Measurements from ENCODE around the gene NOL8.

NOL8 gene

DNA sequence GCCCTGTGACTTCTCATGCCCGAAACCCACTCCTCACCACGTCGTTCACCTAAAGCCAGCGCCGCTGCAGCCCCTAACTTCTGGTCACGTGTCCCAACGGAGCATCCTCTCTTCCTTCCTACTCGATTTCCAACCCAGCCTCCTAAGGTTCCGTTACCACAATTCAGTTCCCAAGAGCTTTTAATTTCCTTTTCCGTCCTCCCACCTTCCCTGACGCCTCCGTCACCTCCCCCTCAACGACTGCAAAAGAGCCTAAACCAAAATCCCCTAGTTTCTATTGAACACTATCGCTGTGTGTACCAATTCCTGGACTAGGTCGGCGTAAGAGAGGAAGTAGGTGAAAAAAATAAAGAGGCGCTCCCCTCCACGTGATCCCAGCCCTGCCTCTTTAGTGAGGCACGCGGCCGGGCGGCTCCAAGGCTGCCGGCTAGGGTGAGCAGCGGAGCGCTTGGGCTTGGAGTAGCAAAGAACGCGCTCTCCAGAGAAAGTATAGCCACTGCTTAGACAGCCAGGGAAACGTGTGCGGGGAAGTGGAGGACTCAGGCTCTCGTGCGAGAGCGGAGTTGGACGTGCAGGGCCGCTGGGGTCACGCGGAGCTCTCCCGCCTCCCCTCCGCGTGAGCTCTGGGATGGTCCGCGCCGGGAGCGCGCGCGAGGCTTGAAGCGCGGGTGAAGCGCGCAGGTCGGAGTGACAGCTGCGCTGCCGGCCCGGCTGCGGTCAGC is at the start of gene NOL8, which contains the start of gene CENPP:
Gene NOL8 (minus strand): TSS at position 82 of the 722 bp plus-strand sequence. CDS start 1,189 bp downstream, outside the sequence.
Gene CENPP (plus strand): TSS at position 685 of the 722 bp plus-strand sequence.
- peak; percentile 82 for DNase-seq (ENCODE audit: low spot score)

DNA sequence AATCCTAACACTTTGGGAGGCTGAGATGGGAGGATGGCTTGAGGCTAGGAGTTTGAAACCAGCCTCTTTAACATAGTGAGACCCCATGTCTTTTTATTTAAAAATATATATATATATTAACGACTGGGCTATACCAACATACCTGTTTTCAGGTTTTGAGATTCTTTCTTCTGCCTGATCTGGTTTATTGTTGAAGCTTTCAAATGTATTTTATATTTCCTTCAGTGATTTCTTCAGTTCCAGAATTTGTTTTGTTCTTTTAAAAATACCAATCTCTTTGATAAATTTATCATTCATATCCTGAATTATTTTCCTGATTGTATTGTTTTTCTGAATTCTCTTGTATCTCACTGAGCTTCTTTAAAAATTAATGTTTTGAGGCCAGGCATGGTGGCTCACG is 48.0 kb upstream of the NOL8 start:
- no peak for DNase-seq (ENCODE audit: low spot score)

DNA sequence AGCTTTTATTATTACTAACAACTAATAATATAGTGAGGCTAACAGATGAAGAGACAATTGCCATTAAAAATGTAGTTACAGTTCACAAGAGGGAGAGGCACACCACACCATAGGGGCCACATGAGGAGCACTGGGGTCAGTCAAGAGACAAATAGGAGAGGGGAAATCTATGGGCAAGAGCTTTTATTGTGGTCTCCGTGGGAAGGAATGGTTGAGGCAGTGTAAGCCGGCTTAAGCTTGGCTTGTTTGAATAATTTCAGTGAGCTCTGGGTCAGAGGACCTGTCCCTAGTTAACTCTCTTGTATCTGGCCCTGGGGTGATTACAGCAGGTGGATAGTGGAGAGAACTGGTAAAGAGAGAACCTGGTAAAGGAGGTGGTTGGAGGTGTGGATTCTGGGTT is 43.9 kb upstream of the NOL8 start:
- no peak for DNase-seq (ENCODE audit: low spot score)

DNA sequence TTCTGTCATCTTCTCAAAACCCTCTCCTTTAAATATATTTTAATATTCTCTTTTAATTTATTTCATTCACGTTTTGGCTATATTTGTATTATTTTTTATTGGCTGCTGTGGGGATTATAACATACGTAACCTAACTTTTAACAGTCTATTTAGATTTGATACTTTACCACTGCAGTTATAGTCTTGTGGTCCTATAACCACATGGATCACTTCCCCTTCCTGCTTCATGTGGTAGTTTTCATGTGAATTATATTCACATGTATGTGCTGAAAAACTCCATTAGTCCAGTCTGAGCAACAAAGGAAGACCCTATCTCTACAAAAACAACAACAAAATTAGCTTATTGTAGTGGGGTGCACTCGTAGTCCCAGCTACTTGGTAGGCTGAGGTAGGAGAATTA is 34.9 kb upstream of the NOL8 start:
- no peak for DNase-seq (ENCODE audit: low spot score)

DNA sequence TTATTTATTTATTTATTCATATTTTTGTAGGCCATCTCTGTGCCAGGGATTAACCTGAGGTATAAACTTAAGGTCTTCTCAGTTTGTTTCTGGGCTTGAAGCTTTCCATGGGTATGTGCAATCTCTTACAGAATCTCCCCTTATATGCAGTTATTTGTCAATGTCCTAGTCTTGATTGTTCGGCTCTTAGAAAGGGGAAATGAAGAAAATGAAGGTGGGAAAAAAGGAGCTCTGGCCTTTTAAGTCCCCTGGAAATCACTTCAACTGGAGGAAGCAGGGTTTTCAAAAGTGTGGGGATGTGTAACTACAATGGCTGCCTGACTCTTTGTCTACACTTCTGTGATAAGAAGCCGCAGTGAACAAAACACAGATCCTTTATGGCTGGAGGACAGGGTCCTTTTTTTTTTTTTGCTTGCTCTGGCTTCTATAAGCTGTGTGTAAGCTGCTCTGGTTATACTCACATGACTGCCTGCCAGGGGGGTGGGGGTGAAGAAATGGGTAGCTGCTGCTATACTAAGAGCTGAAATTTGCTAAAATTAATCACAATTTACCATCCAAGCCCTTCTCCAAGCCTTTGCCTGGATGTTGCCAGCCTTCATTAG is 34.3 kb upstream of the NOL8 start:
- DNase-seq (ENCODE audit: low spot score), result no peak

GRCh38 chr9:92353051-92353450 is 27.9 kb upstream of the NOL8 start:
- DNase-seq (ENCODE audit: low spot score), result no peak

DNA sequence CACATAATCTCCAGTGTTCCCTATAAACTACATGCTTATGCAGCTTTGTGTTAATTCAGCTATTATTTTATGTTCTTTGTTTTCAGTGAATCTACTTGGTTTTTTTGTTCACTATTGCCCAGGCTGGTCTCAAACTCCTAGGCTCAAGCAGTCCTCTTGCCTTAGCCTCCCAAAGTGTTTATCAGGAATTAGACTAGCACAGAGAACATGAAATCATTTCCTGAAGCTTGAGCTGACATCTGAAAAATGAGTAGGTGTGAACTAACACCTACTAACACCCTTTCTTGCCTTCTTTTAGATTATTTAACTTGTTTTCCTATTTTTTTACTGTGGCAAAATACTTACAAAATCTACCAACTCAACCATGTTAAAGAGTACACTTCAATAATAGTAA is 25.6 kb upstream of the NOL8 start:
- no peak for DNase-seq (ENCODE audit: low spot score)

- no peak for DNase-seq (ENCODE audit: low spot score)
These were observed 24.9 kb upstream of the NOL8 start for GRCh38 chr9:92349771-92350739.

DNA sequence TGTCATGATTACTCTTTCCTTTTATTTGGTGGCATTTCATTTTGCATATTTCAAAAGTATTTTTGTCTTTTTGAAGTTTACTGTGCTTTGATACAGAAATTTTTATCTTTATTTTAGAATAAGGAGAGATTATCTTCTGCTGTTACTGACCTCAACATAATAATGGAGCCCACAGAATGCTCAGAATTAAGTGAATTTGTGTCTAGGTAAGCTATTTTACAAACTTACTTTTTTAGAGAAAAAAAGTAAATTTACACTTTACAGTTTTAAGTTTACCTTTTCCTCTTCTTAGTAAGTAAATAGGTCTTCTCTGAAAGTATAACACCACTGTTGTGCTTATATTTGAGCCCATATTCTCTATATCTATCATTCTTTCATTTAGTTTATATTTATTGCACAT is 20.4 kb upstream of the NOL8 start:
- no peak for DNase-seq (ENCODE audit: low spot score)

DNA sequence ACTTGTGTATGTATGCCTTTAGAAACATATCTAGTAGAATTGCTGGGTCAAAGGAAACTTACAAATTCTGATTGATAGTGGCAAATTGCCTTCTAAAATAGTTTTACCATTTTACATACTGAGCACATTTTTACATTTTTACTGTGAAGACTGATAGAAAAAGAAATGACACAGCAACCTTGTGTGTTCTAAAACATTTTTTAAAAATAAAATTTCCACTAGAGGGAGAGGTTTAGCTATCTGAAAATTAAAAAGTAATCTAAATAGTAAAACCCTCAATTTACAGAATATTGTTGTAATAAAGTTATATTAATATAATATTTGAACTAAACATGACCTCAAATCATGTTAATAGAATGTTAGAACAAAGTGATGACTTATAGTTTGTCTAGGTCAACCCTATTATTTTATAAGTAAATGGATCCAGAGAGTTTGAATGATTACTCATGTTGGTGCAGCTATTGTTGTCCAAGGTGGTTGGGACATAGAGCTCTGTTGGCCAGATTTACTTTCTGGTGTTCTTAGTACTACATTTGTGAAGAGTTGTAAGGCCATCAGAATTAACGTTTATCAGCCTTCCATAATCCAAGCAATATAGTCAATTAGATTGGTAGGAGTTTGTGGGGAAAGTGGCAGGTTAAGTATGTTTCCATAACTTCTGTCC is 17.8 kb upstream of the NOL8 start:
- DNase-seq (ENCODE audit: low spot score), result no peak

- DNase-seq (ENCODE audit: low spot score), result no peak
These were observed 16.4 kb upstream of the NOL8 start for GRCh38 chr9:92341578-92341977.

- DNase-seq (ENCODE audit: low spot score), result no peak
These were observed 8.1 kb upstream of the NOL8 start for GRCh38 chr9:92333282-92333634.

- no peak for DNase-seq (ENCODE audit: low spot score)
These were observed 7.6 kb upstream of the NOL8 start for GRCh38 chr9:92332577-92333281.

DNA sequence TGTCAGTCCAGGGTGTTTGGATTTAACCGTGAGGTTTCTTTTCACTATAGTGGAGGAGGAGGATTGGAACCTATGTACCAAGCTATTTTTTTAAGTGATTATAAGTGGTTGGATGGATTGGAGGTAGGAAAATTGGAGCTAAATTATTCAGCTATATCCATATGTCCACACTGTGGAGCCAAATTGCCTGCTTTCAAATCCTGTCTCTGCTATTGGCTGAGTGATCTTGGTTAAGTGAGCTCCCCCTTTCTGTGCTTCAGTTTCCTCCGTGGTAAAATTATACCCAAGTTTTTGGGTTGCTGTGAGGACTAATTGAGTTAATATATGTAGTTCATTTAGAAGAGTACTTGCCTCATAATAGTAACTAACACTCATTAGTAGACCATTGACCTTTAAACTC is 3.1 kb upstream of the NOL8 start:
- no peak for DNase-seq (ENCODE audit: low spot score)

DNA sequence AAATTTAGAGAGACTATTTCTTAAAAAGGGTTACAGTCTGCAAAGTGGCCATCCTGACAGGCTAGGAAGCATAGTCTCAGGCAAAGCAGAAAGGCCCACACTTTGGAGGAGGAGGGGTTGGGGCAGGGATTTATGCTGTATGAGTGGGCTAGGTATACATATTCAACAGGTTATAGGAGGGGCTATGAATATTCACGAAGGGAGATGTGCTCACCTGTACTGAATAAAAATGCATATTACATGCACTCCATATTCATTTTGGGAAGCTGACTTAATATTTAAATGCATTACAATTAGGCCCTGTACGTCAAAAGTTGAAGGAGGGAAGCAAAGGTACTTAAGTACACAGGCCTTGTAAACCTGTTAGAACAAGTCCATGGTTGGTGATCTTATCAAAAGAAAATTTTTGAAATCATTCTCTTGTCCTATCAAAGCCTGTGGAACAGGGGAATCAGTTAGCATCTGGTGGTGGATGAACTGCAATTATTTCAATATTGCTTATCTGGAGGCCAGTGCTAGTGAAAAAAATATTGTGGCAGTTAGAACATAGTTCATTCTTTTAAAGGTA is 2.2 kb upstream of the NOL8 start:
- no peak for DNase-seq (ENCODE audit: low spot score)

- no peak for DNase-seq (ENCODE audit: low spot score)
These were observed 896 bp upstream of the NOL8 start for GRCh38 chr9:92325991-92326500.

DNA sequence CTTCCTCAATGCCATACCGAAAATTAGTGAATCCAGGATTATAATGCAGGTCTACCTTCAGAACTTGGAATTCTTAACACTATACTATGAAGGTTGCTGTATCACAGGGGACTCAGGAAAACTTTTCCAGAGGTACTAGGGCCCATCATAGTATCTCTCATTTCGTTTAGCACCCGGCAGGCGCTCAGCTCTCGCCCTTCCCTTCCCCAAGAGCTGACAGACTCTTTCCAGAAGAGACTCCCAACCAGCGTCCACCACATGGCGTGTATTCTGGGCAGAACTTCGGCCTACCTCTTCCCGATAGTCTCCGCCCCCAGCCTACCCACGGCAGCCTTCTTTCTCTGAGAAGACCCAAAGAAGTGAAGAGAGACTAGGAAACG is 271 bp downstream of the NOL8 start:
- DNase-seq (ENCODE audit: low spot score), result no peak

DNA sequence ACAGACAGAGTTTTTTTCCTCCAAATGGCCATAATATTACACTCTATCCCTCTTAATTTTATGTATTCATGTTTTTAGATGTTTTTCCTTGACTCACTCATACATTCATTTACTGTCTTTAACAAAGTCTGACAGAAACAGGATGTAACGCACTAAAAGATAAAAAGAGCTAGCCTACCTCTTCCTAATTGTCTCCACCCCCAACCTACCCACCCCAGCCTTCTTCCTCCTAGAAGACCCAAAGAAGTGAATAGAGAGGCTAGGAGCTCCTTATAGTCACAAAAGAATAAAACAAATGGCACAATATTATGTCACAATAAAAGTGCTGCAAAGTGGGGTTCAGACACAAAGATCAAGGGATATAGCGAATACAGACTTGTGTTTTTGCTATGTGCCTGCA is 719 bp downstream of the NOL8 start:
- DNase-seq (ENCODE audit: low spot score), result no peak

DNA sequence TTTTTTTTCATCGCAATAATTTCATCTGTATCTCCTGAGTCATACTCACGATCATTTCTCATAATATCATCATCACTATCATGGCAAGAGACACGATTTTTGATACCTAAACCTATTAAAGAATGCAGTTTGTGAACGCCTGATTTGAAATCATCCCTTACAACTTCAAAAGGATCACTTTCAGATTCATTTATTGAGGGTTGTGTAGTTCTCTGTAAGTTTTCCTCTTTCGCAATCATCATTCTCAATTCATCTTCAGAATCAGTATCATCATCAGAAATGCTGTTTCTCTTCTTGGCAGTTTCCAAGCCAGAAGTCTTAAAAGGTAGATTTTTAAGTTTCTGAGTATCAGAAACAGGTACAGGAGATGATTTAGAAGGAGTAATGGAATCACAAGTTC is 9.7 kb downstream of the NOL8 start:
- no peak for DNase-seq (ENCODE audit: low spot score)

DNA sequence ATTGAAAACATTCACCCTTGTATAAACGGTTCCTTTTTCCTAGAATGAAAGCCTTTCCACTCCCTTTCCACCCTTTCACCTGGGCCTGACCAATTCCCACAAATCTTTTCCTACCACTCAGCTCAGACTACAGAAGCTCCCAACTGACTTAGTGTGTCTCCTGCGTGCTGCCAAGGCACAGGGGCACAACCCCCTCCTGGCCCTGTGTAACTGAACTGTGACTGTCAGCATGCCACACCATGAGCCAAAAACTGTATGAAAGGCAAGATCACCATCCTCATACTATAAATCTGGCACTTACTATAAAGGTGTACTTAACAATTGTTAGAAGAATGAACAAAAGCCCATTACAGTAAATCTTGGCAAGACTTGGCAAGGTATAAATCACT is 11.5 kb downstream of the NOL8 start:
- no peak for DNase-seq (ENCODE audit: low spot score)

All from CD4-positive, alpha-beta T cell treated with Interleukin-15 for 4 hours (primary cell).